Renal cortical epithelial cell (primary cell): Measurements from ENCODE around the gene PDPN. TPM values are rescaled to one million over a fixed set of nuclear protein-coding genes. Genes with fewer than 3 reads are reported as not detected.
"Not testable (repeated sequence)": the region's sequence is repeated elsewhere in the genome, so short reads cannot be mapped to it uniquely, and the experiment has no call there.

Experiments used
- DNase-seq: peaks from one replicate; pipeline ENCODE4 v3.0.0-alpha.2; 2011; ENCODE audit warnings: low read depth
- total RNA-seq: library from RNA; depleted of rRNA; stranded (reverse); fragments of >200 nt; gene quantifications from 2 replicates; pipeline ENCODE4 v1.2.3, GENCODE V29; 2014

PDPN gene, protein sequence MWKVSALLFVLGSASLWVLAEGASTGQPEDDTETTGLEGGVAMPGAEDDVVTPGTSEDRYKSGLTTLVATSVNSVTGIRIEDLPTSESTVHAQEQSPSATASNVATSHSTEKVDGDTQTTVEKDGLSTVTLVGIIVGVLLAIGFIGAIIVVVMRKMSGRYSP
- 0.87 and 2.4 TPM in 2 replicates for total RNA-seq

- DNase-seq, result no peak
Observed at GRCh38 chr1:13583595-13583965, at the start of gene PDPN. Gene PDPN (plus strand): TSS chr1:13583832. CDS start chr1:13584034, 202 bp downstream.

GRCh38 chr1:13535227-13535626 is 48.4 kb upstream of the PDPN start:
- DNase-seq, result no peak

- DNase-seq, result no peak
Observed at GRCh38 chr1:13536571-13536970, 47.1 kb upstream of the PDPN start.

DNA sequence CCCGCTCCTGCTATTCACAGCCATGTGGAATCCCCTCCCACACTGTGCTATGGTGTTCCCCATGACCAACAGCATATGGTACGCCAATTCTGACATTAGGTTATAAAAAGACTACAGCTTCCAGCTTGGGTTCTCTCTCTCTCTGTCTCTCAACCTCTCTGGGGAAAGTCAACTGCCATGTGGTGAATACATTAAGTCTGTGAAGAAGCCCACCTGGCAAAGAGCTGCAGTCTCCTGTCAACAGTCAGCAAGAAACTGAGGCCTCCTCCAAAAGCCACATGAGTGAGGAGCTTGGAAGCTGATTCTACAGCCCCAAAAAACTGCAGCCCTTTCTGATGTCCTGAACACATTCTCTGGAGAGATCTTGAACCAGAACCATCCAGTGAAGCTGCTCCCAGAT is 44.8 kb upstream of the PDPN start:
- no peak for DNase-seq

DNA sequence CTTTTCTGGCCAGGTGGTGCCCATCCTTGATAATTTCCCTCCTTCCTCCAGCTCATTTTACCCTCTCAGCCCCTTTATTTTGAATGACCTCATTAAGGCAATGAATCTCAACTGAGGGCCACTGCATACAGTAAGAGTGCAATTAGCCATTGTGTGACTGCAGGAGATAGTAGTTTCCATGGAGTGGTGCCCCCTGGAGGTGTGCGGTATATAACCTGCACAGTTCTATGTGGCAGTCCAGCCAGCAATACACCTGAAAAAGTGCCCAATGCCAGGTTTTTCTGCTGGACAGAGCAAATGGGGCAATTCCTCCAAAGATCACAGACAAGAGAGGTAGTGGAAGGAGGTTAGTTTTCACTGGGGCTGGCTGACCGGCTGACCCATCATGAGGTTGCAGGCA is 43.9 kb upstream of the PDPN start:
- no peak for DNase-seq

DNA sequence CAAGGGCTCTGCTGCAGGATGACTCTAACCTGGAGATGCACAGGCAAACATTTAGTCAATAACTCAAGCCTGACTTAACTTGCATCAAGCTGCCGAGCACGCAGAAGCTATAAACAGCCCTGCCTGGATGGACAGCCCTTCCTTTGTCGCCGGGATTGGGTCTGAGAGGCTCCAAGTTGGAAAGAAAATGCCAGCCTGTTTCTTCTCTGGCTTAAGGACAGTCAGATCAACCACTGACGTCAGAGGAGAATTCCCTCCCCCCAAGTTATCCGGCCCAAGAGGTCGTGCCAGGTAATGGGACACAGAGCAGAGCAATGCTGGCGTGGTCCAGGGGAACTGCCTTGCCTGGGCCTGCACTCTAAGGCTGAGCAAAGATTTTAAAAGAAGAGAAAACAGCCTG is 42.8 kb upstream of the PDPN start:
- DNase-seq, result no peak

GRCh38 chr1:13541435-13542215 is 42.0 kb upstream of the PDPN start:
- DNase-seq, result no peak

GRCh38 chr1:13543451-13544220 is 40.0 kb upstream of the PDPN start:
- DNase-seq, result no peak

DNA sequence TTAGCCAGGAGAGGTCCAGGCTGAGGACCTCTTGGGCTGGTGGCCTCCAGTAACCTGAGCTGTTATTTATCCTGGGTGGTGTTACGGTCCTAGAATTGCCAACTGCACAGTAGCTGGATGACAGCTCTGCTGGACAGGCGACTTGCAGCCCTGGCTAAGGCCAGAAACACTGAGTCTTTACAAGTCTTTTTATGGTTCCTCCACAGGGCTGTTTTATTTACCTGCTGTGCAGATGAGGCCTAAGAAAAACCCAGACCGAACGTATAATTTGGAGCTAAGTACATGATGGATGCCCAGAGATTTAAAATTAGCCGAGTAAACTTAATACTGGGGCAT is 39.4 kb upstream of the PDPN start:
- DNase-seq, result no peak

- no peak for DNase-seq
Observed at GRCh38 chr1:13546791-13547190, 36.8 kb upstream of the PDPN start.

DNA sequence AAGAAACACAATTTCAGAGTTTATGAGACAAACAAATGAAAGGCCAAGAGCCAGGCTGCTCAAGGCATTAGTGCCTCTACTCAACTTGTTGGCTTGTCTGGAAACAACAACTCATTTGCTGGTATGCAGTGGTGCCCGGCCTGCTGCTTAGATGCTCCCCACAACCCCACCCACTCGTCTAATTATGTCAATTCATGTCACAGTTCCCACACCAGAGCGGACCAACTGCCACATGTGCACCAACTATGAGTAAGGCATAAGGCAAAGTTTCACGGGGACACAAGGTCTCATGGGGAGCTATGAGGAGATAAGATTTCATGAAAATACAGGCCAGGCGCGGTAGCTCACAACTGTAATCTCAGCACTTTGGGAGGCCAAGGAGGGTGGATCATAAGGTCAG is 35.4 kb upstream of the PDPN start:
- DNase-seq, result no peak

DNA sequence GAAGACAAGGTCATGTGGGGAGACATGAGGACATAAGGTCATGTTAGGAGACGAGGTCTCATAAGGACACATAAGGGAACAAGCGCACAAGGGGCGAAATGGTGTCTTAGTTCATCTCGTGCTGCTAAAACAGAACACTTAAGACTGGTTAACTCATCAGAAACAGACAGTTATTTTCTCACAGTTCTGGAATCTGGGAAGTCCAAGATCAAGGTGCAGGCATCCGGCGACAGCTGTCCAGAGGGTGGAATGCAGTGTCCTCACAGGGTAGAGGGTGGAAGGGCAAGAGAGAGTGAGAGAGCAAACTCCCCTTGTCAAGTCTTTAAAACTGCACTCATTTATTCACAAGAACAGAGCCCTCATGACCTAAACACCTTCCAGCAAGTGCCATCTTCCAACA is 34.6 kb upstream of the PDPN start:
- no peak for DNase-seq

DNA sequence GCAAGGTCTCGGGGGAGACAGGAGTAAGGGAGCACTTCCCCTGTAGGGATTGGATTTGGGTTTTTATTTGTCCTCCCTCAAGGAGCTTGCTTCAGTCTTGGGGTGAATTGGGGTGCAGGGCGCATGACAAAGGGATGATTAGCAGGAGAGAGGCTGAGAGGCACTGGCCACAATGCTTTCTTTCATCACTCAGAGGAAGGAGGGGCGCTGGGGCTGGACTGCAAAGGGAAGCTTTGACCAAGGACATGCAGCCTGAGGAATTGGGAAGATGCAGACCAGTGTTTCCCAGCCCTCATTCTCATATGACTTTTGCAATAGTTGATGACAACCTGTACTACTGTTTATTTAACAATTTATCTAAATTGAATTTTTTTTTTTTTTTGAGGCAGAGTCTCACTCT is 34.1 kb upstream of the PDPN start:
- no peak for DNase-seq

GRCh38 chr1:13550663-13551062 is 33.0 kb upstream of the PDPN start:
- no peak for DNase-seq

GRCh38 chr1:13554798-13555197 is 28.8 kb upstream of the PDPN start:
- DNase-seq, result no peak

DNA sequence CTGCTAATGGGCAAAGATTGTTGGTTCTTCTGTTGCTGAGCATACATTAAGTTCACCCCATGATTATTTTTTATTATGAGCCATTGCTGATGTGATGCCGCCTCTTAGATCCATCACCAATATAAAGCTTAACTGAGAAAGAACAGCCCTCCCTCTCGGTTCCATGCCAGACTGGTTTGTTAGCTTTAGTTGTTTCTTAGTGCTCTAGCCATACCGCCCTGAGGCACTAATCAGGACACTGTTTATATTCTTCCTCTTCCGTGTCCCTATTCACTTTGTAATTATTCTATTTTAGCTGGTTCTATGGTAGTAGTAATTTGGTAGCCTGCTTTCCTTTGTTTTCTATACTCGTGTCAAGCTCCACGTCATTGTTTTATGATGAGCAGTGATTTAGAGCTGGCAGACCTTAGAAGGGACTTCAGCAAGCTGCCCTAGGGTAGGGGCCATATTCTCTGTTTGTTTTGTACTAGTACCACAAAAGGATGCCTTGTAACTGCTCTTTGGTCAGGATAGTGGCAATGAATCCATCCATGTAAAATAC is 27.3 kb upstream of the PDPN start:
- no peak for DNase-seq

- DNase-seq, result no peak
Observed at GRCh38 chr1:13560541-13560940, 23.1 kb upstream of the PDPN start.

- DNase-seq, result not testable (repeated sequence)
Observed at GRCh38 chr1:13562981-13563380, 20.7 kb upstream of the PDPN start.

GRCh38 chr1:13564073-13564472 is 19.6 kb upstream of the PDPN start:
- DNase-seq, result no peak

GRCh38 chr1:13570435-13570834 is 13.2 kb upstream of the PDPN start:
- DNase-seq, result not testable (repeated sequence)

DNA sequence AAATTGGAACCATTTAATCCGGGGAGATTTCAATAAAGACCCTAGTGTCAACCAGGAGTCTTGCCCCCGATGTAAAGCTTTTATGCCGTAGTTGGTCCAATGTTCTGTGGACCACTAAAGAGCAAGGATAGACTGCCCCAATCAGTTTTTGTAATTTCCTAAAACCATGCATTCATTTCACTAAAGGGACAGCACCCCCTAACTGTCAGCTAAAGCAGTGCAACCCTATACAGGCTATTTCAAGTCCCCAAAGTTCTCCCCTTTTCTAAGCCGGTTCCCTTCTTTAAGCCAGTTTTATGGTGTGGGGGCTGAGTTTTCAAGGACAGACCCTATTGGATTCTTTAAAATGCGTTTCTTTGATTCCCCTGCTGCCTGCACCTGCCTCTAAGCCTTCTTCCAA is 12.7 kb upstream of the PDPN start:
- DNase-seq, result no peak

DNA sequence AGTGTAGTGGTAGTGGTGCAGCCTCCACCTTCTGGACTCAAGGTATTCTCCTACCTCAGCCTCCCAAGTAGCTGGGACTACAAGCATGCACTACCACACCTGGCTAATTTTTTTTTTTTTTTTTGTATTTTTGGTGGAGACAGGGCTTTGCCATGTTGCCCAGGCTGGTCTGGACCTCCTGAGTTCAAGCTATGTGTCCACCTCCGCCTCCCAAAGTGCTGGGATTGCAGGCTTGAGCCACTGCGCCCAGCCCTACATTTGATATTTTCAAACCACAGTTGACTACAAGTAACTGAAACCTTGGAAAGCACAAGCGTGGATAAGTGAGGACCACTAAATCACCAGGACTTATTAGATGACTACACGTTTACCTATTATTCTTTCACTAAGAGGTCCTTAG is 10.0 kb upstream of the PDPN start:
- no peak for DNase-seq

GRCh38 chr1:13576926-13577325 is 6.7 kb upstream of the PDPN start:
- DNase-seq, result no peak
